DMS79 (cell line): Measurements from ENCODE around the gene CLN6.
"Not testable (repeated sequence)": the region's sequence is repeated elsewhere in the genome, so short reads cannot be mapped to it uniquely, and the experiment has no call there.

Source experiments
- DNase-seq: peaks from one replicate; lab custom pipeline; 2025; lab: John Stamatoyannopoulos, UW

Gene CLN6

DNA sequence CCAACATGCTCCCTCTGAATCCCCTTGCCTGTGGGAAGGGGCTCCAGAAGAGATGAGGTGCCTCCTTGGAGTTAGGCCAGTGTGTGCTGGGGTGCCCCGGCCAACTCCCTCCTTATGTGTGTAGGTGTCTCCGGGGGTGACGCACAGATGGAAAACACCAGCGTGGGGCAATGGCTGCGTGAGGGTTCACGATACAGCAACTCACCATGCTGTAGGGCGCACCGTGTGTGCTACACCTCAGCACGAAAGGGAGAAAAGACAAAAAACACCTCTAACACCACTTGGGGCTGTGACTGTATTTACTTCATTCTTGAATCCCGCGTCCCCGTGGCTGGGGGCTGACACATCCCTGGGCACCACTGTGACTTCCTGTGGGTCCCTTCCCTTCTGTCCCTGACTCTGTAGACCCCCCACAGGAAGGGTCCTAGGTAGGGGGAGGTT, 22.8 kb downstream of the CLN6 start:
- DNase-seq: no peak

GRCh38 chr15:68205954-68206539, 23.5 kb downstream of the CLN6 start:
- DNase-seq: no peak

DNA sequence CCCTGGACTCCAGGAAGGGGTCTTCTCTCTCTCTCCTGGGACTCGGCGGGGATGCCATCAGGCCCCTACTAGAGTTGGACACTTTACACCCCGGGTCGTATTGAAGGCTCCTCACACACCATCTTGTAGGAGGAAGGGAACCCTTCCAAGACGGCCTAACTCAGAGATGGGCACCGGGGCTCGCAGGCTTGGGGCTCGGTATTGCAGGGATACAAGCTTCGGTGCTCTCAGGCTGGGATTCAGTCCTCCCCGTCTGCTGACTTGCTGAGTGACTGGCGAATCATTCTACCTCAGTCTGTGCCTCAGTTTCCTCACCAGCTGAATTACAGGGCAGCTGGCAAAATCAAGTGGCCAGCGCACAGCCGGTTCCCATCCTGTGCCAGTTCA, 24.0 kb downstream of the CLN6 start:
- no peak for DNase-seq

- DNase-seq: no peak
Measured at GRCh38 chr15:68204776-68205557, 24.6 kb downstream of the CLN6 start, which contains the start of gene CALML4. TSS of gene CALML4 (minus strand) at chr15:68205332. CDS start at chr15:68205247, 85 bp downstream.

DNA sequence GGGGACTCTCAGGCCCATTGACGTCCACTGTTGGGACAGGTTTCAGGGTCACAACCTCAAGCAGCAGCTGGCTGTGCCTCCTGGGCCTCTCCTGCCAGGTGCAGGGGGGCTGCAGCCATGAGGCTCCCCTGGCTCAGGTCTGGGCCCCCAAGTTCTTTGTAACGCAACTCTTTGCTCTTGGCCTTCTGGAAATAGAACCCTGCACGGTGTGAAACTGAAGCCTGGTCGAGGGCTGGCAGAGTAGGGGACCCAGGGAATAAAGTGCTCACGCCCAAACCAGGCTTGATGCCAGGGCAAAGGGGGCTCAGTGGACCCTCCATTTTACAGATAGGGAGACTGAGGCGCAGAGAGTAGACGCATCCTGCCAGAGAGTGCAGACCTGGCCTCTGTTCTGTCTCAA, 25.2 kb downstream of the CLN6 start:
- no peak for DNase-seq

GRCh38 chr15:68203956-68204355, 25.6 kb downstream of the CLN6 start:
- DNase-seq: no peak

DNA sequence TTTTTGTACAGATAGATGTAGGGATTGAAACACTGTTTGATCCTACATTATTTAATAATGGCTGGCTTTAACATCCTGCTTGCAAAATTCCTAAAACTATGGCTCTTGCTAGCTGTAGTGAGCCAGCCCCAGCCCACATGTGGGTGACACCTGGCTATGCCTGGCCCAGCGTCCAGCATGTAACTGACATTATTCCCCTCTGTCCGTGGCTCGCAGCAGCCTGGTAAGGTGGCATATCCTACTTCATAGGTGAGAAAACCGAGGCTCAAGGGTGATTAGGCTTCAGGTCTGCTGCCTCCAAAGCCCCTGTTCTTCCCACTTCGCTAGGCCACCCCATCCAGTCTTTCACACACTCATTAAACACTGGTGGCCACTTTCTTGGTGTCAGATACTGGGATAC, 26.0 kb downstream of the CLN6 start:
- no peak for DNase-seq

GRCh38 chr15:68202994-68203393, 26.5 kb downstream of the CLN6 start:
- DNase-seq: not testable (repeated sequence)

- DNase-seq: no peak
Measured at GRCh38 chr15:68201879-68202261, 27.7 kb downstream of the CLN6 start.

- DNase-seq: no peak
Measured at GRCh38 chr15:68201153-68201878, 28.2 kb downstream of the CLN6 start.

GRCh38 chr15:68200016-68200861, 29.3 kb downstream of the CLN6 start:
- no peak for DNase-seq

DNA sequence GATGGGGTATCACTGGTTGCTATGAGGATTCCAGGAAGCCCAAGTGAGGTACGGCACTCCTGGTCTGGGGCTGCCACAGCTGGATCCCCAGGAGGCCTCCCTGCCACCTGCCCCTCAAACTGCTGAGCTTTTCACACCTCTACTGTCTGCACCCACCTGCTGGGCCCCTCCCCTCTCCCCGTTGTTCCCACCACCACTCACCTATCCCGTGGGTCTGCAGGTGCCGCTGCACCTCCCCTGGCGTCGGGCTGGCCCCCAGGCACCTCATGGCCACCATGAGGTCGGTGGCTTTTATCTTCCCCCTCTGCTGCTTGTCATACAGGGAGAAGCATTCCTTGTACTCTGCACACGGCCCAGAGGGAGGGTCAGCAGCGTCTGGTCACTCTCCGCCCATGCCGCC, 30.2 kb downstream of the CLN6 start:
- no peak for DNase-seq

DNA sequence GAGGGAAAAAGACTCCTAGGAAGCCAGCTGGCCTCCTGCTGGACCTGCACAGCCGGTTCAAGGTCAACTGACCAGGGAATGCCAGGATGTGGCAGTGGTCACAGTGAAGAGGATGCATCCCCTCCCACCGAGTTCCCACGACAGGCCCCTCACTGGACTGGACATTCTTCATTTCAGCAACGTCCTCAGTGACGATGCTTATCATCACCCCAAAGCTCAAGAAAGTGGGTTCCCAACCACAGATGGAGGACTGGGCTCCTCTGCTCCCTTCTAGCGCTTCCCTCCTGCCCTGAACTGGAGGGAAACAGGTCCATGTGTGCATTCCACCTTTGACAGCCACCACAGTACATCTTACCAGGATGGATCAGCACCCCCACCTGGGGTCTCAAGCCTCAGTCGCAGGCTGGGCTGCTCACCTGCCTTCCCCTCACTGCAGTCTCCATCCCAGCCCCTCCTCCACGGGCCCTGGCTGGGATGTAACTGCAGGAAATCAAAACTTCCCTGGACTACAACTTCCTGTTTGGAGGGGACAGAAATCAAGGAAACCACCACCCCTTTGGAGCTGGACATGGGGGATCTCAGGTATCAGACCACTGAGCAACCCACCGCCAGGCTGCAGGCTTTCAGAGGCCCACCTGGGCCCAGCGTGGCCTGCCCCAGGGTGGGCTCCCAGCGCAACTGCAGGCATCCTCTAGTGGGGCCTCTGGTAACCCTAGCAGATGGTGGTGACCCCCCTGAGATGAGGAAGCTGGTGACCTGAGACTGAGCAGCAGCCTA, 31.7 kb downstream of the CLN6 start:
- no peak for DNase-seq

DNA sequence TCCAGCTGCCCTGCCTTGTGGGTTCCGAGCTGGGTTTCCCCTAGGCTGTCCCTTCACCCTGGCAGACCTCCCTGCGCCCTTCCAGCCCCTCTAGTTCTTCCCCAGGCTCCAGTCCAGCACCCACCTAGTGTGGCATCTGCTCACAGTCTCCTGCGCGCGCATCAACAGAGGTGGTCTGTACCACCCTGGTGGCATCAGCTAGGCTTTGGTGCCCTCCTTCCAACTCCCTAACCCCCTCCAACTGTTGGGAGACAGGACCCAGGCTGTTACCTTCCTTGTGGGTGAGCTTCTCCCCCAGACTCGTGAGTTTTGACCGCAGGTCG, 32.4 kb downstream of the CLN6 start:
- no peak for DNase-seq

DNA sequence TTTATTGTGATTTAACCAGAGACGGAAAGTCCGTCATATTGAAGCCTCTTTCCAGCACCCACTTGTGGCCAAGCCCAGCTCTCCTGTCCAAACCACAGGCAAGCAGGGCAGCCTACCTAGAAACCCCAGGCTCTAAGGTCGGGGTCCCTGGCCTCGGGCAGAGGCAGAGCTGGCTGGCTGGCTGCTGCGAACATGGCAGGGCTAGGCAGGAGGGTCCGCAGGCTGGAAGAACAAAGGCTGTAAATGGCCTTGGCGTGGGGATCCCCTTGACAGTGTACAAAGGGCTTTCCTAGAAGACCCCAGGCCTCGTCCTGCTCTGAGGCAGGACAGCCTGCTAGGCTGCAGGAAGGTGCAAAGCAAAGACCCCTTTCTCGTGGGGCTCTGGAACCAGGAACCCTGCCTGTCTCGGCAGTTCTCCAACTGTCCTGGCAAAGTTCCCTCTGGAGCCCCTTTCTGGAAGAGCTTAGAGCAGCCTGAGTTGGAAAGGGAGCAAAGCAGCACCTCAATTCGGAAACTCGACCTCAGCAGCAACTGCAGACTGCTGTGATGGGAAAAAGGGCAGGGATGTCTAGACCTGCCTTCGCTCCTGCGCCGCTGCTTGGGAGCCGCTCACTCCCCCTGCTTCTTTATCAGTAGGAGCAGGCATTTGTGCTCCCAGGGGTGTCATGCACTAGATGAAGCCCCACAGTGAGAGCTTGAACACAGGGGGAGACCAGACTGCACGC, 32.9 kb downstream of the CLN6 start:
- no peak for DNase-seq

- DNase-seq: no peak
Measured at GRCh38 chr15:68195336-68196112, 34.0 kb downstream of the CLN6 start.

DNA sequence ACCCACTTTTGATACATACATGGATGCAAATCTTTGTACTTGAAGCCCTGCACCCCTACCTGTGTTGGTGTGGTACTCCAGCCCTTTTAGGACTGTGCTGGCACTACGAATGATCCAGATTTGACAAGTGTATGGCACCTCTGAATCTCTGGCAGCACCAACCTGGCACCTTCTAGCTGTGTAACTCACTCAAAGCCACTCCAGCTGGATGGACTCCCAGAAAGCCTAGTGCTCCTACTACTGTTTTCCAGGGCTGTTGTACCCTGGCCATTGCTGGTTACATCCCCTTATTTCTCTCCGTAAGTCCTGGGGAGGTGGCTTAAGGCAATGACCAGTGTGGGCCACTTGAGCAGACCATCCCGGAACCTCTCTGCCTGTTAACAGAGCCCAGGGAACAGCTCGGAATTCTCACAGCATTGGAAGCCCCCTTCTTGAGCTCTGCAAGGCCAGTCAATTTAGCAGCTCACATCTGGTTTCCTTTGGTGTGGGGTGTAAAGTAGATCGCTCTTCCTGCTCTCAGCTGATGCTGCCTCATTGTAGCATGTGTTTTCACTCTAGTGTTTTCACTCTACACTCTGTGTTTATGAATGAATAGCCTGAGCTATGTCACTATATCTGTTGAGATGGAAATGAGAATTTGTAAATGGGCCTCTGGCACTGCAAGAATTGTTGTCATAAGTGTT, 36.6 kb downstream of the CLN6 start:
- DNase-seq: no peak

DNA sequence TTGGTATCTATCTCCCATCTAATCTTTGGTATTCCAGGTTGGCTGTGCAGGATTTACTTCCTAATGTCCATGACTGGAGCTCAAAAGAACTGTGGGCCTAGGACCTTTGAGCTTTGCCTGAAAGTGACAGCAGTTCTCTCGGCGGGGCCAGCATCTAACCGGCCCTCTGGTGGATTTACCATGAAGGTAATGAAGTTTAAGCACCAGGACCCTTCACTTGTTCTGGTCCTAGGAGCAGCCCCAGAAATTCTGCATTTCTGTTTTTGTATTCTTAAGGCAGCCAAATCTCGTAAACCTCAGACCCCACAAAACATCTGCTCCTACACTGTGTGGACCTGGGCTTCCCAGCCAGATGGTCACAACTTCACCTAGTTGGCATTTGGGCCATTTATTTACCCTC, 37.4 kb downstream of the CLN6 start:
- DNase-seq: no peak

DNA sequence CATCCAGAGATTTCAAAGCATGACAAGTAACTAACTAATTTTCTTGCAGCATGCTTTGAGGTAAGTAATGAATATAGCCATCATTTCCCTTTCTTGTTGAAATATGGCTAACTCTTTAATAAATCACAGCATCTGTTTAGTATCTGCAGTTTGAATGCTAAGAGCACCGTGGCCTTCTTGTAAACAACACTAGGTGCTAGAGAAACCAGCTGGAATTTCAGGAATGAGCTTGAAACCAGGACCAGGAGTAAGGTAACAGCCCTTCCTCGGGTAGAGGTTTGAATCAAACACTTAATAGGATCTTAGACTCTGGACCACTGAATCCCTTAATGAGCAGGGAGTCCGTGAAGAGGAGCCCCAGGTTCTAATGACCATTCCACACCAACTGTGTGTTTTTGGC, 38.0 kb downstream of the CLN6 start:
- no peak for DNase-seq
